Stimulated activated CD8-positive, alpha-beta memory T cell treated with anti-CD3 and anti-CD28 coated beads, Interleukin-4, amount 100 ng/mL, for 24 hours (primary cell): Measurements from ENCODE around the gene PIK3C3.
"Not testable (repeated sequence)": the region's sequence is repeated elsewhere in the genome, so short reads cannot be mapped to it uniquely, and the experiment has no call there.

Experiments
- DNase-seq: peaks from one replicate; pipeline ENCODE4 v3.0.0-alpha.2; 2020; ENCODE audit warnings: low read depth

PIK3C3 gene

DNA sequence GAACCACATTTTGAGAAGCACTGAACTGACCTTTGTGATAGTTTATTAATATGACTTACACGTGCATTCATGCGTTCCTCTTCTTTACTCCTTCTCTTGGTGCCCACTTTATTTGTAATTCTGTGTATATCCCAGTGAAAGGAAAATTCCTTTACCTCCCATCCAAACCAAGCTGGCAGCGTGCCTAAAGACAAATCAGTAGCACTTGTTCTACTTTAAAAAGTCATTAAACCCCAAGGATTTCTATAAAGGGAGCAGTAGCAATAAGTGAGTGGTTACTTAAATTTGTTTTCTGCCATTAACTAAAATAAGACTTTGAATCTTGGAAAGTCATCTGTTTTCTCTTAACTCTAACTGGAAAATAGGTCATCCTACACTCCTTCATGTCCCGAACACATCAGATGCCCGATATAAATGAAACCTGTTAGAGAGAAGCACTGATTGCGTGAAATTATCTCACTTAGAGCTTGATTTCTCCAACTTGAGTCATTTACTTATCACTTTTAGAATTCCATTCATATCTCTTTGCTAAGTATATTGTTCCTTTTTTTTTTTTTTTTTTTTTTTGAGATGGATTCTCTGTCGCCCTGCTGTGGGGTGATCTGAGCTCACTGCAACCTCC is 10.7 kb downstream of the PIK3C3 start:
- DNase-seq = no peak

DNA sequence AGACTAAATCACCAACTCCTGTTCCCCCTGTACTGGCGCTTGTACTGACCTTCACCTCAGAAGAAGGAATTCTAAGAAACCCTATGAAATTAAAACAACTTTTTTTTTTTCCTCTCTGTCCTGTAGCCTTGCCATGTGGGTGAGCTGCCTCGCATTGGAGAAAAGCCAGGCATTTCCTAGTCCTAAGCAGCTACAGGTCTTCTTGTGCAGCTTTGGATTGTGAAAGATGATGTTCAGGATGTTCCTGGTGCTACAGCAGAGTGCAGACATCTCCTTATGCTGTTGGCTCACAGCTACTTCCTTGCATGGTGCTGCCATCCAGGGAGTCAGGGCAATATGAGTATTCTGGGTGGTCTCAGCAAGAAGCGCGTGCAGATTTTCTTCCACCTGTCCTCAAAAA is 11.9 kb downstream of the PIK3C3 start:
- DNase-seq = no peak

DNA sequence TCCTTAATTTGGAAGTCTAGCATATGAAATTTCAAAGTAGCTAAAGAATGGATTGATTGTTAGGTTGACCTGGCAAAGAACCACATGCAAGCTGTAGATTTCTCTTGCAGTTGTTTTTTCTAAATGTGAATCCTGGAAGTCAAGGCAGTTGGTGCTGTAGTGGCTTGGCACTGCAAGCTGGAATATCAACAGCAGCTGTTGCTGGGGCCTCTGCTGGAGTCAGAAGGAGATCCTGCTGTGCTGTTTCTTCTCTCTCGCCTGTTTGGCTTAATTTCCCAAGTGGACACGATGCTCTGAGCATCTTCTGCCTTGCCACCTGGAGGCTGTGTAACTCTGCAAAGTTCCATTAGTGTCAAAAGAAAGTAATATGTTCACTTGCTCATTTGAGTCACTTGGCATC is 12.6 kb downstream of the PIK3C3 start:
- no peak for DNase-seq

DNA sequence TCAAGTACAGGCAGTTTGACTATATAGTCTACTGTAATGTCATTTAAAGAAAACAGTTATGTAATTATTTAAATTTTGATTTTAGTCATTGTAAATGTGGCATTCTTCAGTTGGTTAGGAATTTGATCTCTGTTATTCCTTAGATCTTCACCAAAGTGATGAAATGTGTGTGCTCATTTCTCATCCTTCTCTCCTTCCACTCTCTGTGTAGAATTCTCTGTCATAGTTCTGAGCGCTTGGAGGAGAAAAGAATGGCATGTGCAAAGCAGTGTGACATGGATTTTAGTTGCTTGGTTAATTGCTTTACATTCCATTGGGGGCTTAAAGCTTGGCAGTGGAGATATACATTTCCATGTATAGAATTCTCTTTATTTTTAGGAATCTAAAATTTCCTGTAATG is 14.8 kb downstream of the PIK3C3 start:
- no peak for DNase-seq

DNA sequence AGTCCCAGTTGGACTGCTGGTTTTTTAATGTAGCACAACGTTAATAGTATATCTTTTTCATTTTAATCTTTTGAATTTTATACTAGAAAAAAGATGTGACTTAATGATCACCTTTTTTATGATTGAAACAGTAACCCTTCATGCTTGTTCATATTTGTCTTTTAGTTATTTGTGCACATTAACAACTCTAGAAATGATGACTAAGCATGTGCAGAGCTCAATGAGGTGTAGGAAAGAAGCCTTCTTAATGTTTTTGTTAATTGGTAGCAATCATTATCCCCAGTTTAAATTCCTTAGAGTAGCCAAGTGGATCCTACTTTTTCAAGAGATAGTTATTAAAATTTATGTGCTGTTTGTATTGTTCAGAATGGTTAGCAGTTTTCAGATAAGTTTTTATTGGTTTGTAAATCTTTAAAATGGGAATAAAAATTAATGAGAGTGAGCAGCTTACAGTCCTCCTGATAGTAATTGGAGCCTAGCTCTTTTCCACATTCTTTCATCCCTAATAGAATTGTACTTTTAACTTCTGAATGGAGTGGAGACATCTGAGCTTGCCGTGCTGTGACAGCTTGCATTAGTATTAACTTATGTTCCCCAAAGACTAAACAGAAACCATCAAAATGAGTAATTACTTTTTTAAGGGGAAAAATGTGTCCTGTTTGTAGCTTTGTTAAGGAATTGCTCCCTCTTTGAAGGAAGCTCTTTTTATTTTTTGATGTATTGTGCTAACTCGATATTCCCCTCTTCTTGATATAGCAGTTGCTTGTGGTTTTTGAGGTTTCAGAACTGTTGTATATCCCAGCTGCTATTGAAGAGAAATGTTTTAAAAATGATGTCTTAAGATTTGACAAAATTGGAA is 17.3 kb downstream of the PIK3C3 start:
- DNase-seq = no peak

DNA sequence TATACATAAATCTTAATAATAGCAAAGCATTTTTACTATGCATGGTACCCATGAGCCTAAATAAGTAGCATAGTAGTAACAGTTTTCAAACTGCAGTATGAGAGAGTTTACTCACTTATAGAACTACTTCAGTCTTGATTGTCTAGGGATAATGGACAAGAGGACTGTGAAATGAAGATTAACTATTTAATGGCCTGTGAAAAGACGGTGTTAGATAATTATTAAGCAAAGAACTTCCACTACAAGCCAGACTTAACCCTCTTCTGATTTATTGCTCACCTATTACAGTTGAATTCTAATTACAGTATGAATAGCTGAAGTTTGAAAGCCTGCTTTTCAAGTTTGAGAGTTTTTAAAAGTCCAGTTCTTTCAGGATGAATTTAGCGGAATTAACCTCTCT is 18.9 kb downstream of the PIK3C3 start:
- no peak for DNase-seq

DNA sequence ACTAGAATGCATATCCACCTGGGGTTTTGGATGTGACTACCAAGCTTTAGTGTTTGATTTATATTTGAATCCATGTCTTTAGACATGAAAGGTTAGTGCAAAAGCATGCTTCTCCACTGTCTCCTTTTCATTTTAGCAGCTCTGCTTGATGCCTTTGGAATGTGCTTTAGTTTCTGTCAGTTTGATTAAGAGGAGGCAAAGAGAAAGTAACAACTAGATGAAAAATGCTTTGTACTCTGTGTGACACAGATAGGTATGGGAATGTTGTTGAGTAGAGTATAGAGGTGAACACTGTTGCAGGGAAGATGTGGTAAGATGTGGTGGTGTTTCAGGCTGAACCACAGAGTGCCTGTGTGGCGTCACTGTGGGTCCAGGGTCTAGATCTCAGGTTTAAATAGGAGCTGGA is 19.8 kb downstream of the PIK3C3 start:
- no peak for DNase-seq

DNA sequence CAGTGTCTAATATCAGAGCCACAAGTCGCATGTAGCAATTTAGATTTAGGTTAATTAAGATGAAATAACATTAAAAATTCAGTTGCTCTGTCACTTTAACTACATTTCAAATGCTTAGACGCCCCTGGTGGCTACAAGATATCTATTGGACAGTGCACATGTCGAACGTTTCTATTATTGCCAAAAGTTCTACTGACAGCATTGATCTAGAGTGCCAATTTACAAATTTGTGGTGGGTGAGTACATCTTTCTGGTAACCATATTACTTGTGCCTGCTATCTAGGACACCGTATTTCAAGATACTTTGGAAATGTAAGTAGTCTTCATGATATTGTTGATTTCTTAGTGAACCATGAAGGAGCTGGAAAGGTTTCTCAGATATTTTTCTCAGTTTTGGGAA is 20.2 kb downstream of the PIK3C3 start:
- DNase-seq = no peak

DNA sequence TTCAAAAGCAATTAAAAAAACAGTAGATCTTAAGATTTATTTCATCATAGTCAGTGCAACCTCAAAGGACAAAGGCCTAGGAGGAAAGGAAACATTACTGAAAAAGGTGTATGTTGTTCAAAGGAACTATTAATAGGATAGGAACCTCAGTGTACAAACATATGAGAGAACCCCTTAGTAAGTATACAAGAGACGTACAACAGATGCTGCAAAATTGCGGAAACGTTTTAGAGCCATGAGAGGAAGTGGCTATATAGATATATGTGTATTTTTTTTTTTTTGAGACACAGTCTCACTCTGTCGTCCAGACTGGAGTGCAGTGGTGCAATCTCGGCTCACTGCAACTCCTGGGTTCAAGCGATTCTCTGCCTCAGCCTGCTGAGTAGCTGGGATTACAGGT is 22.2 kb downstream of the PIK3C3 start:
- no peak for DNase-seq

DNA sequence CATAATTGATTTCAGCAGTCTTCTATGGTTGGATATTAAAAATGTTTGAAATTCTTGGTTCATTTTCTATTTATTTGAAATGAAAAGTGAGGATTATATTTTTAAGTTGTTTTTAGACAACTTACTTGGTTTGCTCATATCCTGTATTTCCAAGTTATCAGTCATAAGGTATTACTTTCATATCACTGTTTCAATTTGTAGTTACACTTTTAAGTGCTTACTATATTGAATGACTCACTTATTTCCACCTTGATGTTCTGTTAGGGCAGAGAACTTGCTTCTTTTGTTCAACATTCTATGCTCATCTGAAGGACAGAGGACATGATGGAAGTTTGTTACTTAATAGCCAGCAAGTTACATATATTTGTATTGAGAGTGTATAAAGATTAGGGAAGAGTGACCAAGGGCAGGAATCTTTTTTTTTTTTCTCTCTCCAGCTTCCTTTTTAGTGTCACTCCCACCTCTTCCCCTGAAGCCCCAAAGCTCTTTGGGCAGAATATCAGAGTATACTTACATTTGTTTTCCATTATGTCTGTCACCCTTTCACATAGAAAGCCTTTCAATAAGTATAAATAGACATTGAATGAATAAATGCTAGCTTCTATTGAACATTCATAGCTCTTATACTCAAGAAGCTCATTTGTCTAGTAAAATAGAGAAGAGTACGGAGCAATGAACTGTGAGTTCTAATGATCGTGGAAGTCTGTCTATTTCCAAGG is 28.1 kb downstream of the PIK3C3 start:
- no peak for DNase-seq

DNA sequence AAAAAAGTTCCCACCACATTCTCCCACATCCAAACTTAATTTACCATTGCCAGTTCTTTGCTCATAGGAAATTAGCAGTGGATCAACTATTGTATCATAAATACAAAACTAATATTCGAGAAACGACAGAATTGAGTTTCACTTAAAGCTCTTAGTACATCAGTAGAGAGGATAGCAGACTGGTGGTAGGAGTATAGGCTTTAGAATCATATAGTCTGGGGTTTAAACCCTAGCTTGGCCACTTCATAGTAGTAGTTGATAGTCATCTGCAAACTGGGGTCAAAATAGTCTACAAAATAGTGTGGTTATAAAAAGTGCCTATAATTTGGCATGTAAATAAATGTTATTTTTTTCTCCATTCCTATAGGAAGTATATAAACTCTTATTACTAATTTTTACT is 30.9 kb downstream of the PIK3C3 start:
- no peak for DNase-seq

DNA sequence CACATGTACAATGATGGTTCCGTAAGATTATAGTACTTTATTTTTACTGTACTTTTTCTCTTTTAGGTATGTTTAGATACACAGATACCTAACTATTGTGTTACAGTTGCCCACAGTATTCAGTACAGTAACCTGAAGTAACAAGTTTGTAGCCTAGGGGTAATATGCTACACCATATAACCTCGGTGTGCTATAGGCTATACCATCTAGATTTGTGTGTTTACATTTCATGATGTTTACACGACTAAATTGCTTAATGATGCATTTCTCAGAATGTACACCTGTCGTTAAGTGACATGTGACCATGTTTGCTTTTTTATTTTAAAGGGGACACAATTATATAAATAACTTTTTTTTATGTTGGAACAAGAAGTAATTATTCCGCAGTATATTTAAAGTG is 34.5 kb downstream of the PIK3C3 start:
- DNase-seq = no peak

DNA sequence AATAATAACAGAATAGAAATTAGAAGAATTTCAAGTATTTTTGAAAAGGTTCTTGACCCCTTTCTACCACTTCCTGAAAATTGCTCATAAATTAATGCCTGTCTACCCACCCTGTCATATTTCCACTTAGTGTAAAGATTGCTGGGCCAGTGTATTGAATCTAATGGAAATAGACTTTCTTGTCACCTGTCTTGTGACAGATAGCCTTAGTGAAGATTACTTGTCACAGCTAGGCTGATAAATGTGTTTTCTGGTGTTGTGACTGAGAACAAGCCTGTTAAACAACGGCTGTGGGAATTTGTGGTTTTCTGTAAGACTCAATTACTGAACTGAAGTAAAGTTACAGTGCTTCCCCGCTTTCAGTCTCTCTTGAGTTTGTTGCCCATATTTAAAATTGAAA is 37.0 kb downstream of the PIK3C3 start:
- no peak for DNase-seq

DNA sequence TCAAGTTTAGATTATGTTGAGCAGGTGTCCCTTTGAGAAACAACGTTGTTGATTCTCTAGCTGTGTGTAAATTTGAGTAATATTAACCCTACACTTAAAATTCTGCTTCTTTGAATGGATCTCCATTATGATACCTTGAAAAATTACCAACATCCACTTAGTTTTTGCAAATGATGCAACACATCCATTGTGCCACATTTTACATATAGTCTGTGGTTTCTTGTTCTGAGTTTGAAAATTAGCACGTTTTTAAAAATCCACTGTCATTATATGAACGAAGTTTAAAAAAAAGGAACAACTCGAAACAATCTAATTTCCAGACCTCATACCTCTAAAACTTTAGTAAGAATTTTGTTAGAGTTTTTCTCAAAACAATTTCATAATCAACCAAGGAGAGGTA is 37.7 kb downstream of the PIK3C3 start:
- no peak for DNase-seq

DNA sequence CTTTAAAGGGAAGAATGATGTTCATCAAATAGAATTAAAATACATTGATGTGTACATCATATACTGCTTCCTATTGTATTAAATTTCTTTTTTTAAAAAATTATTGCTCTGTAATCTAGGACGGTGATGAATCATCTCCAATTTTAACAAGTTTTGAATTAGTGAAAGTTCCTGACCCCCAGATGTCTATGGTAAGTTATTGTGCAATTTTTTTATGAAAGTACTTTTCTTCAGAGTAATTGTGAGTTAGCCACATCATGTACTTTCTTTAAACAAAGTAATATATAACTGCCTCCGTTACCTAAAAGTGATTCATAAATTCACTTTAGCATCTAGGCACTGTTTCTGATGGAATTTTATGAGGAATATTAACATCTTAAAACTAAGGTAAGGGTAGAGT is 38.1 kb downstream of the PIK3C3 start:
- no peak for DNase-seq

DNA sequence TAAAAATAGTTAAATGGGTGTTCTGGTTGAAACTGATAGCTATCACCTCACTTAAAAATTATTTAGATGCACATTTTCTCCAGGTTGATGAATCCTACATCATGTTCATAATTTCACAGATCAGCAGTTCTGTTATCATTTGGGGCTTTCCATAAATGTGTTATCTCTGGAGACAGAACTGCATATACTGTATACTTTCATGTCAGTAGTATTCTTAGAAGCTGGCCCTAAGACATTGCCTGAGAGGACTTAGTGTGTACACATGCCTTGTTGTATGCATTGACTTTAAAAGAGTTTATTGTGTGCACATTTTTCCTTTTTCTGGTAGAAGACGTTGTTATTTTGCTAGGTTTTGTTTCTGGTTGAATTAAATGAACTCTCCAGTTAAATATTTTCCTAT is 41.0 kb downstream of the PIK3C3 start:
- no peak for DNase-seq

DNA sequence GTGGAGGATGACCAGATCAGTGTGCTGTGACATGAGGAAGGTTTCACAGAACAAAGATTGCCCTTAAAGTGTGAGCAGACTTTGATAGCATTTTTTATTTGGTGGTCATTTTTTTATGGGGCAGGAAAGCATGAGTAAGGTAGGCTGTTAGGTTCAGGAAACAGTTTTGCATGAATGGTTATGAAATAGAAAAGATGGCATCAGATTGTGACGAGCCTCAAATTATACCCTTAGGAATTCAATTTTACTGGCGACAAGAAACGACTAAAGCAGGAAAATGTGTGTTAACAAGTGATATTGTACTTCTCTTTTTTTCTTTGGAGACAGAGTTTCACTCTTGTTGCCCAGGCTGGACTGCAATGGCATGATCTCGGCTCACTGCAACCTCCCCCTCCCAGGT is 44.7 kb downstream of the PIK3C3 start:
- no peak for DNase-seq

DNA sequence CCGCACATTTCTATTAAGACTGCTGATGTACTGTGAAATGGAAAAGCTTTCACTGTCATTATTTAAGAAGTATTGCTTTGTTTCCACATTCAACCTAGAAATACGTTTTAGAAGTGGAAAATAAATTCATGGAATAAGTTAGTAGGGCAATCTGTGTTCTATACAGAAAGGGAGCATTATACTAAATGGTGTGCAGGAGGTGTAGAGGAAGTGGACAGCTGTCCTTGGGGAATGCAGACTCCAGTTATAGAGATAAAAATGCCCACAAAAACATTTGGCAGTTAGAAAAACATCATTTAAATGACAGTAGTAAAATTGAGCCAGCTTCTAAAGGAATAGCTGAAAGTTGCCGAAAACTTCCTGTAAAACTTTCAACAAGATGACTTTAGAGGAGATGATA is 46.8 kb downstream of the PIK3C3 start:
- no peak for DNase-seq

DNA sequence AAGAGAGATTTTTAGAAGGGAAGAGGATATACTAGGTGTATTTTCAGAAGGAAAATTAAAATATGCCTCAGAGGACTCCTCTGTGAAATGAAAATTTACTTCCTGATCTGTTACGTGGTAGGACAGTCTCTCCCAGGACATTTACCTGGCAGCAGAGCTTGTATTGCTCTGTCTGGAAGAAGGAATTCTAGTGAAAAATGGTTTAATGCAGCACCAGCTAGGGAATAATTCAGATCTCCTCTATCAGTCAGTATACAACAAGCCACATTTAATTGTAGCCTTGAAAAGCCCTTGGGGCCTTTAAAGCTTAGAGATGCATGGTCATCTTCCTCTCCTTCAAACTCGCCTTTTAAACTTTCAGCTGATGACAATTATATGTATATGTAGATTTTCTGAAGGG is 49.6 kb downstream of the PIK3C3 start:
- DNase-seq = no peak

DNA sequence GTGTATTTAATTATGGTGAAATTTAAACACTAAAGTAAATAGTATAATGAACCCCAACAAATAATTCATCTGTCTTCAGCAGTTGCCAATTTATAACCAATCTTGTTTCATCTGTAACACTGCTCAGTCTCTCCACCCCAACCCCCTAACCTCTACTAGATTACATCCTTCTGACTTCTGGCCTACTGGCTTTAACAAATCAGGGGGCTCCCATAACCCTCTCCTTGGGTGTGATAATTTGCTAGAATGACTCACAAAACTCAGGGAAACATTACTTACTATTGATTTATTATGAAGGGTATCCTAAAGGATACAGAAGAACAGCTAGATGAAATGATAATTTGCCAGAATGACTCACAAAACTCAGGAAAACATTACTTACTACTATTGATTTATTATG is 50.7 kb downstream of the PIK3C3 start:
- no peak for DNase-seq

DNA sequence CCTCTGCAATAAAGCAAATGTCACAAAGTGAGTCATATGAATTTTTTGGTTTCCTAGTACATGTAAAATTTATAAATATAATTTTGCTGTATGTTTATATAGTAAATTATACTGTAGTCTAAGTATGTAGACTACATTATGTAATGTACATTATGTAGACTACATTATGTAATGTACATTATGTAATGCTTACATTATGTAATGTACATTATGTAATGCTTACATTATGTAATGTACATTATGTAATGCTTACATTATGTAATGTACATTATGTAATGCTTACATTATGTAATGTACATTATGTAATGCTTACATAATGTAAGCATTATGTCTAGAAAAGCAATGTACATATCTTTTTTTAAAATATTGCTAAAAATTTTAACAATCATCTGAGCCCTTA is 54.4 kb downstream of the PIK3C3 start:
- DNase-seq = not testable (repeated sequence)

DNA sequence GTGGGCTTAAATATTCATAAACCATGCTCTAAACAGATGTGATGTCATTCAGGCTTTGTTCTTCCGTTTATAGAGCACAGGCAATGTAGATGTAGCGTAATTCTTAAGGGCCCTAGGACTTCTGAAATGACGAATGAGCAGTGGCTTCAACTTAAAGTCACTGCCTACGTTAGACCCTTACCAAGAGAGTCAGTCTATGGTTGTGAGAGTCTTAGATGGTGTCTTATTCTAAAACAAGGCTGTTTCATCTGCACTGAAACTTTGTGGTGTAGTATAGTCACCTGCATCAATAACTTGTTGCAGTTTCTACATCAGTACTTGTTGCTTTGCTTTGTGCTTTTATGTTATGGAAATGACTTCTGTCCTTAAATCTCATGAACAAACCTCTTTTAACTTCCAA is 56.0 kb downstream of the PIK3C3 start:
- no peak for DNase-seq

DNA sequence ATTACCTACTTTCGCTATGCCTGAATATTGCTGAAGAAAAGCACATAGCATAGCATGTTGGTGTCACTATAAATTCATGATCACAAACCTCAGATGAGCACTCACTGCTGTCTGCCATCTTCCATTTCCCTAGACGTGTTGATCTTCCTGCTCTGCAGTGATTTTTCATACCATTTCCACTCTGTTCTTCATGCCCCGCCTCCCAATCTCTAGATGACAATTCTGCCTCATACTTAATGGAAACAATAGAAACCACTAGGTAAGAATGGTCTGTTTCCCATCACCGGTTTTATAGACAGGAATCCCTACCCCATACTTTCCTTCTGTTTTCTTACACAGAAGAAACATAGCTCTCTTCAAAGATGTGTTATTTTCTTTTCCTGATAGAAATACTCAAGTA is 63.8 kb downstream of the PIK3C3 start:
- DNase-seq = no peak
